Transverse colon (tissue), 4 donors: ENCODE measurements around the gene IFI35. TPM values are rescaled to one million over a fixed set of nuclear protein-coding genes. Genes with fewer than 3 reads are reported as not detected.
A peak's percentile ranks its signal among the peaks of the same experiment; 100 is the strongest.

Experiments
- DNase-seq: peaks from one replicate; pipeline ENCODE4 v3.0.0-alpha.2; 2019
- H3K27ac ChIP-seq, 4 donors: fragments of 200-600 bp; sonication (generic); 2 replicates each; pipeline ENCODE4 v1.5.1; 2016 to 2018; ENCODE audit warnings: inconsistent platforms in 4 of 4
- H3K27me3 ChIP-seq: fragments of 200-600 bp; sonication (generic); 2 replicates; pipeline ENCODE4 v1.5.1; 2017; ENCODE audit warnings: inconsistent platforms
- H3K36me3 ChIP-seq, 4 donors: fragments of 200-600 bp; sonication (generic); 2 replicates each; pipeline ENCODE4 v1.5.1; 2017 to 2019; ENCODE audit warnings: inconsistent platforms in 4 of 4
- H3K4me1 ChIP-seq, 4 donors: fragments of 200-600 bp; sonication (generic); 2 replicates each; pipeline ENCODE4 v1.5.1; 2017 to 2020; ENCODE audit warnings: inconsistent platforms in 4 of 4
- H3K4me3 ChIP-seq, 4 donors: fragments of 200-600 bp; sonication (generic); 1 replicate in 1 of 4; 2 replicates in 3 of 4; pipeline versions ENCODE4 v1.5.1 to v1.6.1; 2017 to 2019; ENCODE audit warnings: inconsistent platforms in 4 of 4
- H3K9me3 ChIP-seq, 2 donors: fragments of 200-600 bp; sonication (generic); 2 replicates each; pipeline ENCODE4 v1.5.1; 2017 to 2019; ENCODE audit warnings: inconsistent platforms in 2 of 2
- EP300 ChIP-seq: sonication (generic); formaldehyde crosslinking; IDR thresholded peaks from one replicate; pipeline ENCODE4 v1.6.1; 2017; ENCODE audit warnings: antibody characterized with exemption, low read depth
- POLR2A ChIP-seq: fragments of 450-650 bp; IDR thresholded peaks from one replicate; pipeline ENCODE4 v1.6.1; 2016; ENCODE audit warnings: antibody characterized with exemption, mild to moderate bottlenecking, moderate library complexity
- POLR2AphosphoS5 ChIP-seq, 3 donors: sonication (generic); formaldehyde crosslinking; IDR thresholded peaks; one replicate each; pipeline ENCODE4 v1.6.1; 2016; ENCODE audit warnings: antibody characterized with exemption in 3 of 3
- WGBS, 2 donors: methylation state at CpG; one replicate each; pipeline ENCODE4 v1.1.5; 2018; ENCODE audit warnings: low coverage in 1 of 2; 5-methylcytosine and 5-hydroxymethylcytosine counted together
- in situ Hi-C, 4 donors: fragments of 200-750 bp; cut with MboI; loops; one replicate each; pipeline versions ENCODE4 v1.15.0 to v1.15.1; 2017; ENCODE audit warnings: low sequenced_read_pairs in 3 of 4, low pct_ligation_motif_present in 1 of 4, low pct_unique_long_range_greater_than_20kb in 1 of 4
- intact Hi-C: fragments of 100-400 bp; cut with DNase I; formaldehyde crosslinking; loops from one replicate; pipeline ENCODE4 v1.15.1; 2023; ENCODE audit warnings: low total_unique reads
- total RNA-seq, 4 donors: library from RNA; depleted of rRNA; stranded (reverse); fragments of >200 nt; gene quantifications; one replicate each; pipeline ENCODE4 v1.1.0, GENCODE V29; 2016
- TF ChIP-seq, protein P1 (sequence below), 5 experiments: fragments of 200-600 bp in 3 of 5; fragments of 450-650 bp in 2 of 5; sonication (generic) in 3 of 5; IDR thresholded peaks; 1 replicate in 2 of 5; 2 replicates in 3 of 5; pipeline ENCODE4 v1.5.1; 2016 to 2017; ENCODE audit warnings: antibody characterized with exemption in 5 of 5, inconsistent platforms in 3 of 5, mild to moderate bottlenecking in 2 of 5, moderate library complexity in 1 of 5

IFI35 gene
- total RNA-seq, 4 donors from 2014 or later: 11.5 to 81.1 (median 47.2) TPM

- intact Hi-C loops (no loop called here), in situ Hi-C loops (loop anchor here in 1 of 4 donors (25.0 kb wide), 1 partner anchor 309 kb away; no protein-coding TSS in a partner anchor)
Measured at GRCh38 chr17:43028221-43028861, 21.8 kb downstream of the IFI35 start.

GRCh38 chr17:43030137-43030767, 23.7 kb downstream of the IFI35 start:
- Histone ChIP-seq H3K27ac (peak overlapping the region in 1 of 4 donors; percentile 24), H3K27me3 (no peaks in the 10 kb centered on the region), H3K36me3 (no peaks in the 10 kb centered on the region), H3K4me1 (no peaks in the 10 kb centered on the region), H3K4me3 (no peak overlapping the region), H3K9me3 (no peaks in the 10 kb centered on the region)
- in situ Hi-C loops (loop anchor here in 2 of 4 donors (5.0 to 25.0 kb wide), 2 partner anchors 92 to 307 kb away; no protein-coding TSS in a partner anchor), intact Hi-C loops (no loop called here)
- no peak for DNase-seq
- TF ChIP-seq, protein P1, sequence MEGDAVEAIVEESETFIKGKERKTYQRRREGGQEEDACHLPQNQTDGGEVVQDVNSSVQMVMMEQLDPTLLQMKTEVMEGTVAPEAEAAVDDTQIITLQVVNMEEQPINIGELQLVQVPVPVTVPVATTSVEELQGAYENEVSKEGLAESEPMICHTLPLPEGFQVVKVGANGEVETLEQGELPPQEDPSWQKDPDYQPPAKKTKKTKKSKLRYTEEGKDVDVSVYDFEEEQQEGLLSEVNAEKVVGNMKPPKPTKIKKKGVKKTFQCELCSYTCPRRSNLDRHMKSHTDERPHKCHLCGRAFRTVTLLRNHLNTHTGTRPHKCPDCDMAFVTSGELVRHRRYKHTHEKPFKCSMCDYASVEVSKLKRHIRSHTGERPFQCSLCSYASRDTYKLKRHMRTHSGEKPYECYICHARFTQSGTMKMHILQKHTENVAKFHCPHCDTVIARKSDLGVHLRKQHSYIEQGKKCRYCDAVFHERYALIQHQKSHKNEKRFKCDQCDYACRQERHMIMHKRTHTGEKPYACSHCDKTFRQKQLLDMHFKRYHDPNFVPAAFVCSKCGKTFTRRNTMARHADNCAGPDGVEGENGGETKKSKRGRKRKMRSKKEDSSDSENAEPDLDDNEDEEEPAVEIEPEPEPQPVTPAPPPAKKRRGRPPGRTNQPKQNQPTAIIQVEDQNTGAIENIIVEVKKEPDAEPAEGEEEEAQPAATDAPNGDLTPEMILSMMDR (IDR thresholded peaks at IDR 0.05): no peak
- no peak for TF ChIP-seq EP300
- TF ChIP-seq POLR2AphosphoS5 (IDR thresholded peaks at IDR 0.05): no peak
- TF ChIP-seq POLR2A: no peak
- 66 to 67% methylated on average over 1 to 6 of the region's 6 CpGs for WGBS, 2 donors

More at GRCh38 chr17:43028221-43028861, 21.8 kb downstream of the IFI35 start:
- Histone ChIP-seq H3K4me3 (no peak overlapping the region), H3K9me3 (no peaks in the 10 kb centered on the region), H3K27ac (no peak overlapping the region), H3K4me1 (peaks cover 0 to 9% (median 7%) of the 10 kb centered on the region in 4 donors), H3K27me3 (no peaks in the 10 kb centered on the region), H3K36me3 (no peaks in the 10 kb centered on the region)
- no peak for TF ChIP-seq POLR2A
- no peak for TF ChIP-seq POLR2AphosphoS5 (IDR thresholded peaks at IDR 0.05)
- TF ChIP-seq EP300: no peak
- TF ChIP-seq, protein P1 (IDR thresholded peaks at IDR 0.05): no peak
- DNase-seq: no peak
- WGBS, 2 donors: 80 to 87% methylated on average over 3 to 17 of the region's 17 CpGs

DNA sequence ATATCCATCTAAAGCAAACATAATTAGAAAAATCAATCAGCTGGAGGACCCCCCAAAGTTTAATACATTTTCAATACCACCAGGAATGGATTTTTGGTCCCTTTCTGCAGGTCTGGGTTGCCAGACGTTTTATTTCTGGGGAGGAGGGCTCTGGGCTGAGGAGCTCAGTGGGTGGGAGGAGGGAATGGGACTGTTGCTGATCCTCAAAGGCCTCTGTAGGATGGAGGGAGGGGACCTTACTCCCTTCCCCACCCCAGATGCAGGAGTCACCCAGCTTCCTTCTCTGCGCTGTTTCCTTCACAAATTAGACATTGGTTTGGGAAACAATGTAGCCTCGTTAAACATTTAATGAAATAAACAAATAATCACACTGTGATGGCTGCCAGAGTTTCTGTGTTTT, 25.1 kb downstream of the IFI35 start:
- Histone ChIP-seq H3K36me3 (no peaks in the 10 kb centered on the region), H3K27me3 (no peaks in the 10 kb centered on the region), H3K4me1 (no peaks in the 10 kb centered on the region), H3K9me3 (no peaks in the 10 kb centered on the region), H3K27ac (no peak overlapping the region), H3K4me3 (no peak overlapping the region)
- 85 to 94% methylated on average over 2 to 3 of the region's 3 CpGs for WGBS, 2 donors
- TF ChIP-seq POLR2A: no peak
- no peak for TF ChIP-seq POLR2AphosphoS5 (IDR thresholded peaks at IDR 0.05)
- TF ChIP-seq, protein P1 (IDR thresholded peaks at IDR 0.05): no peak
- TF ChIP-seq EP300: no peak
- intact Hi-C loops (no loop called here), in situ Hi-C loops (loop anchor here in 2 of 4 donors (5.0 to 25.0 kb wide), 2 partner anchors 91 to 306 kb away; no protein-coding TSS in a partner anchor)
- no peak for DNase-seq
